ENCODE measurements around the gene NPHP4. TPM values are rescaled to one million over a fixed set of nuclear protein-coding genes. Genes with fewer than 3 reads are reported as not detected.

The NPHP4 gene
- polyA plus RNA-seq, 3 donors: 0.39 to 13.7 (median 1.2) TPM

DNA sequence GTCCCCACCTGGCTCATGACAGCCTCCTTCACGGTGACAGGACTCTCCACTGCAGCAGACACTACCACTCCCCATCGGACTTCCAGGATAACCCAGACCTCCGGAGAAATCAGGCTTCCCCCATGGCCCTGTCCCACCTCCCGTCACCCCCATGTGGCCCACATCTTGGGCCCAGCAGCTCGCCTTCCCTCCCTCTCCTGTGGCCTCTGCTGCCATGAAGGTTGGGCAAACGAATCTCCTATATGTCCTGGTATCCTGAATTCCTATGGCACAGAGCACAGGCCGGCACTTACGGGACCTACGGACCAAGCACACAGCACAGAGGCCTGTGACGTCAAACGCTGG, 82.0 kb downstream of the NPHP4 start:
- no peaks in the 10 kb centered on the region for H3K79me2 ChIP-seq (ENCODE audit: insufficient read depth, low read length)

DNA sequence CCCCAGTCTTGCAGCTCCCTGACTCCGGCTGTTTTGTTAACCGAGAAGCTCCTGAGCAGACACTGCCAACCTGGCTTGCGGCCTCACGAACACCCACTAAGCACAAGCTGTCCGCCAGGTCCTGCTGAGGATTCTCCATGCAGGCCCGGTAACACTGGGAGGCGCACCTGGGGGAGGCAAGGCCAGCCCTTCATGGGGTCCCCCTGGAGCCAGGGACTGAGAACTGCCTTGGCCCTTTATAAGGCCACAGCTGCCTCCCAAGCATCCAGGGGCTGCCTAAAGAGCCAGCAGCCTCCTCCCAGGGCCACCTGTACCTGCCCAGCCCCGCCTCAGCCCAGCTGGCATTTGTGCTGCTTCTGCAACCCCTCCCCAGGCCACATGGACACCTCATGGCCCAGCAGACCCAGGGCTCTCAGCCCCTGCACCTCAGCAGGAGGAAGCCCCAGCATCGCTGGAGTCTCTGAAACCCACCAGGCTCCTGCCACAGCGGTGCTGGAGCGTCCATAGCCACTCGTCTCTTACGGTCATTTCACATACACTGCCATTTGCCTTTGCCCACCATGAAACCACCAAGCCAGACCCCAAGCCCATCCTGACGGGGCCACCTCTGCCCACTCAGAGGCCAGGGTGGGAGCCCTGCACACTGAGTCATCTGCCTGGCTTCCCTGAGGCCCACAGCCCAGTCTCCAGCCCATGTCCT, 82.5 kb downstream of the NPHP4 start:
- TF ChIP-seq, protein P1, sequence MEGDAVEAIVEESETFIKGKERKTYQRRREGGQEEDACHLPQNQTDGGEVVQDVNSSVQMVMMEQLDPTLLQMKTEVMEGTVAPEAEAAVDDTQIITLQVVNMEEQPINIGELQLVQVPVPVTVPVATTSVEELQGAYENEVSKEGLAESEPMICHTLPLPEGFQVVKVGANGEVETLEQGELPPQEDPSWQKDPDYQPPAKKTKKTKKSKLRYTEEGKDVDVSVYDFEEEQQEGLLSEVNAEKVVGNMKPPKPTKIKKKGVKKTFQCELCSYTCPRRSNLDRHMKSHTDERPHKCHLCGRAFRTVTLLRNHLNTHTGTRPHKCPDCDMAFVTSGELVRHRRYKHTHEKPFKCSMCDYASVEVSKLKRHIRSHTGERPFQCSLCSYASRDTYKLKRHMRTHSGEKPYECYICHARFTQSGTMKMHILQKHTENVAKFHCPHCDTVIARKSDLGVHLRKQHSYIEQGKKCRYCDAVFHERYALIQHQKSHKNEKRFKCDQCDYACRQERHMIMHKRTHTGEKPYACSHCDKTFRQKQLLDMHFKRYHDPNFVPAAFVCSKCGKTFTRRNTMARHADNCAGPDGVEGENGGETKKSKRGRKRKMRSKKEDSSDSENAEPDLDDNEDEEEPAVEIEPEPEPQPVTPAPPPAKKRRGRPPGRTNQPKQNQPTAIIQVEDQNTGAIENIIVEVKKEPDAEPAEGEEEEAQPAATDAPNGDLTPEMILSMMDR (IDR thresholded peaks at IDR 0.05): no peak
- Histone ChIP-seq H3K27me3 (ENCODE audit: control insufficient read depth in 2 of 2, insufficient read depth in 2 of 2, low read length in 2 of 2) (no peaks in the 10 kb centered on the region), H2AFZ (ENCODE audit: insufficient read depth, low read depth, low read length, poor library complexity, severe bottlenecking) (no peak overlapping the region), H3K79me2 (ENCODE audit: insufficient read depth, low read length) (no peaks in the 10 kb centered on the region), H3K9me3 (replicated peaks in 1 of 2; ENCODE audit: control insufficient read depth in 1 of 2, insufficient read depth in 1 of 2, low read length in 2 of 2) (no peaks in the 10 kb centered on the region), H4K20me1 (ENCODE audit: insufficient read depth, low read length) (no peaks in the 10 kb centered on the region), H3K4me3 (replicated peaks in 1 of 3; ENCODE audit: low read depth in 2 of 3, low read length in 3 of 3) (no peak overlapping the region), H3K4me1 (ENCODE audit: control insufficient read depth in 1 of 2, insufficient read depth in 2 of 2, low read length in 2 of 2) (no peaks in the 10 kb centered on the region), H3K36me3 (replicated peaks in 1 of 2; ENCODE audit: control insufficient read depth in 1 of 2, insufficient read depth in 2 of 2, low read length in 2 of 2) (peaks cover 5 to 6% of the 10 kb centered on the region in 2 donors), H3K9ac (ENCODE audit: insufficient read depth, low read length, poor library complexity, severe bottlenecking) (no peak overlapping the region), H3K4me2 (replicated peaks; ENCODE audit: extremely low read depth, low read length, poor library complexity, severe bottlenecking) (no peak overlapping the region), H3K27ac (ENCODE audit: low read depth in 1 of 2, low read length in 2 of 2) (no peak overlapping the region)
- Mint-ChIP-seq H3K4me3 (no peak overlapping the region), H3K27me3 (ENCODE audit: low read depth in 3 of 3) (no peaks in the 10 kb centered on the region), H3K9me3 (peaks cover 0 to 1% (median 0%) of the 10 kb centered on the region in 7 donors), H3K4me1 (no peaks in the 10 kb centered on the region), H3K27ac (peak overlapping the region in 1 of 7 donors; percentile 73), H3K36me3 (peaks cover 4 to 18% of the 10 kb centered on the region in 2 donors)
- DNase-seq: no peak
- over 99% methylated on average over 14 of the region's 14 CpGs for WGBS (ENCODE audit: insufficient coverage)
- intact Hi-C loops (cut with micrococcal nuclease): no loop called here

More for the DNA sequence above, 82.0 kb downstream of the NPHP4 start:
- TF ChIP-seq, protein P1 (IDR thresholded peaks at IDR 0.05): no peak
- Histone ChIP-seq H3K4me3 (replicated peaks in 1 of 3; ENCODE audit: low read depth in 2 of 3, low read length in 3 of 3) (no peak overlapping the region), H3K9ac (ENCODE audit: insufficient read depth, low read length, poor library complexity, severe bottlenecking) (no peak overlapping the region), H3K27ac (ENCODE audit: low read depth in 1 of 2, low read length in 2 of 2) (no peak overlapping the region), H3K9me3 (replicated peaks in 1 of 2; ENCODE audit: control insufficient read depth in 1 of 2, insufficient read depth in 1 of 2, low read length in 2 of 2) (no peaks in the 10 kb centered on the region), H4K20me1 (ENCODE audit: insufficient read depth, low read length) (no peaks in the 10 kb centered on the region), H3K36me3 (replicated peaks in 1 of 2; ENCODE audit: control insufficient read depth in 1 of 2, insufficient read depth in 2 of 2, low read length in 2 of 2) (peaks cover 0 to under 1% of the 10 kb centered on the region in 2 donors), H3K27me3 (ENCODE audit: control insufficient read depth in 2 of 2, insufficient read depth in 2 of 2, low read length in 2 of 2) (no peaks in the 10 kb centered on the region), H3K4me1 (ENCODE audit: control insufficient read depth in 1 of 2, insufficient read depth in 2 of 2, low read length in 2 of 2) (no peaks in the 10 kb centered on the region), H2AFZ (ENCODE audit: insufficient read depth, low read depth, low read length, poor library complexity, severe bottlenecking) (no peak overlapping the region), H3K4me2 (replicated peaks; ENCODE audit: extremely low read depth, low read length, poor library complexity, severe bottlenecking) (no peak overlapping the region)
- DNase-seq: no peak
- Mint-ChIP-seq H3K4me1 (no peaks in the 10 kb centered on the region), H3K27ac (peak overlapping the region in 1 of 7 donors; percentile 73), H3K27me3 (ENCODE audit: low read depth in 3 of 3) (no peaks in the 10 kb centered on the region), H3K4me3 (no peak overlapping the region), H3K9me3 (peaks cover 0 to 1% (median 0%) of the 10 kb centered on the region in 7 donors), H3K36me3 (peaks cover 3 to 13% of the 10 kb centered on the region in 2 donors)
- 98% methylated on average over 11 of the region's 11 CpGs for WGBS (ENCODE audit: insufficient coverage)
- intact Hi-C loops (cut with micrococcal nuclease): no loop called here
